HG03108 (cell line): ENCODE measurements around the gene FAM131A.

Experiments
- ATAC-seq: cut with Tn5 transposase; IDR thresholded peaks from one replicate; pipeline ENCODE4 v1.9.1; 2021; ENCODE audit warnings: moderate library complexity; ENCODE audit not compliant: unreplicated experiment

FAM131A gene

DNA sequence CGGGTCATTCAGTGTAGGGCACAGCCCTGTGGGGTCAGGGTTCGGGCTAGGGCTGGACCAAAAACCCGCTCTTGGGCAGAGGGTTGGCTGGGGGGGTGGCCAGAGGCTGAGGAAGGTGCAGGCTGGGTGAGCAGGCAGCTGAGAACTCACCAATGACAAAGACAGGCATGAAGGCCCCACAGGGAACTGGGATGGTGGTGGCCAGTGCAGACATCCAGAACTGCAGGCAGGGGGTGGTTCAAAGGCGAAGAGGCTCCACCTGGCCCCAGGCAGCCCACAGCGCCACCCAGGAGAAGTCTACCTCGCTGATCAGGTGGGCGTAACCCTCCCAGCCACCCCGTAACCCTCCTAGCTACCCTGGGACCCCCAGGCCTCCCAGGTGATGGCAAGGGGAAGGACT lies 17.4 kb downstream of the FAM131A start:
- no peak for ATAC-seq

DNA sequence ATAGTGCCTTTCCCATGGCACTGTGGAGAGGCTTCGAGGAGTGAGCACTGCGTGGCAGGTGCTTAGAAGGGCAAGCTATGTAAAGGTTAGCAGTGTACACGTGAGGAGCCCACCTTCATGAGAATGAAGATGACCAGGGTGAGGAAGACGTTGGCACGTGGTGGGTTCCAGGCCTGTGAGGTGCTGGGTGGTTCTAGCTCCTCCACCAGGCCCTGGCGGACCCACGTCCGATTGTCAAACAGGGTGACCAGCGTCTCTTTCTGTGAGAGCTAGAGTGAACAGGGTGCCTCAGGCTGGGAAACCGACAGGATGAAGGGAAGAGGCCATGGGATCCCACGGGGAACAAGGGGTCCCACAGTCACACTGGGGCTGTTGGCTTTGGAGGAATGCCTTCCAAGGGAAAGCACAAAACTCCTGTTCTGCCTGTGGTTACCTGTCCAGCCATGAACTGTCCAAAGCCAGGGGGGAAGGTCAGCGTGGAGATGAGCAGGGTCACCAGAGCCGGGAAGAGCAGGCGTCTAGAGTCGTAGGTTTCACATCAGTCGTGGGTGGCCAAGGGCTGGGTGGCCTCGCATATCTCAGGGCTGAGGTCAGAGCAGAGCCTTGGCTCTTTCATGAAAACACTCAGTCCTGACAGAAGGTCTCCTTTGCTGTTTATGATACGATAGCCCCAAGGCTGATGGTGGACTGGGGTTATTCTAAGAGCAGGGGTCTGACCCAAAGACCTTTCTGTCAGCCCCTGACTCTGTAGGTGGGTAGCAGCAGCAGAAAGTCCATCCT lies 18.1 kb downstream of the FAM131A start:
- no peak for ATAC-seq

DNA sequence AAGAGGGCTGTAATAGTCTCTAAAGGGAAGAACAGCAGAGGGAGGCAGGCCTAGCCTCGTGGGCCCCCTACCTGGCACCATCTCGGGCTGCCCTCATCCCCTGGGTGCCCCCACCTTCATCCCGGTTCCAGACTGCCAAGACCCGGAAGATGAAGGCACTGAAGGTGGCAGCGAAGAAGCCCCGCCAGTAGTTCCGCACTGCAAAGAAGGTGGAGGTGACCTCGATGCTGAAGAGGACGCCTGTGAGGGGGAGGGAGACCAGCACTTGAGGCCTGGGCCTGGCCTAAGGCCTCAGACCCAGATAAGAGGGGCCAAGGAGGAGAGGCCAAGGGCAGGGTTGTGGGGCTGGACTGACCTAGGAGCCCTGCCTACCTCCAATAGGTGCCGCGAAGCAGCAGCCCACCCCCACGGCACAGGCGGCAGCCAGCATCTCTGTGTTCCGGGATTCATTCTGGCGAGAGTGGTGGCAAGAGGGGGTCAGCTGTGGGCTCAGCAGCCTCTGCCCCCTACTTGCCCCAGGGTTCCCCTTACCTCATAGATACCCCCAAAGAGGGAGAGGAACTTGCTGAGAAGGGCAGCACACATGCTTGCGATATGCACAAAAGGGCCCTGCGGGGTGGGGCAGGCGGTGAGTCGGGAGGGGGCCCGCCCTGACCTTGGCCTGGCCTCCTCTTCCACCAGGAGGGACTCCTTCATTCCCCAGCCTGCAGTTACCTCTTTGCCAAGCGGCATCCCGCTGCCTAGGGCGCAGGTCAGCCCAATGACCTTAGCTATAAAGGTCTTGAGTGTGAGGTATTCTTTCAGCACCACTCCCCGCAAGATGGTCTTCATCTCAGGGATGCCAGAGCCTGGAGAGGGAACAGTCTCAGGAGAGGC lies 20.1 kb downstream of the FAM131A start:
- no peak for ATAC-seq

DNA sequence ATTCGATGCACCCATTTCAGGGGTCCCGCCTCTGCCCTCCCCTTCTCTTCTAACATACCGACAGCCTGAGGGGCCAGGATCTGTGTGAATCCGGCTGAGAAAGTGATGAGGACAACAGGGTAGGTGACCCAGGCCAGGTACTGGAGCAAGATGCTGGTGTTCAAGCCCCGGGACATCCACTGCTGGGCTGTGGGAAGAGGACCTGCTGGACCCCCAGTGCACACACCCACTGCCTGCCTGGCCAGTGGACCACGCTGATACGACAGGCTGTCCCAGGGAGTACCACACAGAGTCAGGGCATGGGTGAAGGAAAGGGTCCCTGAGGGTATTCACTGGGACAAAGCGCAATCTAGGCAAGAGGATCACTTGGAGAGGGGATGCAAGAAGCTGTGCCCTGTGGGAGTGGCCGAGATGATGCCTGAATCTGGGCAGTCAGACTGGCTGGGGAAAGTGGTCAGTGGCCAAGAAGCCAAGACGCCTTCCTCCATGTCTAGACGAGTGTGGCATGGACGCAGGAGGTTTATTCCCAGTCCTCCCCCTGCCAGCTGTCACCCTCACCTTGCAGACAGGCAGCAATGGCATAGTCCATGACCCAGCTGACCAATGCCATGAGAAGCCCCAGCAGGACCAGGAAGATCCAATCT lies 20.8 kb downstream of the FAM131A start:
- ATAC-seq = no peak

DNA sequence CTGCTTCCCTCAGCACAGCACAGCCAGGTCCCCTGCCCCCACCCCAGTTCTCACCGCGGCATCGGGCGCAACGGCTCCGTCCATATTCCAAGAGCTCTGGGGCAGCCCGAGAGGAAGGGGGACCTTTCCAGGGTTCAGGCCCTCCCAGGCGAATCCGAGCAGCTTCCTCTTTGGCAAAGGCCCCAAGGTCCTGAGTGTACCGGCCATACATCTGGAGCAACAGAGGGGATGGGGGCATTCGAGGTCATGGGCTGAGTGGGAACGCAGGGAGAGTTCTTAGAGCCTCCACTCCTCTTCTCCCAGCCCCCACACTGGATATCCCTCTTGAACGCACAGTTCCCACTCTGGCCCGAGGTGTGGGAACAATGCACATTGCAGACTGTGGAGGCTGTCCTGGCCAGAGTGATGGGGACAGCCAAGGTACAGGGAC lies 21.5 kb downstream of the FAM131A start:
- no peak for ATAC-seq

DNA sequence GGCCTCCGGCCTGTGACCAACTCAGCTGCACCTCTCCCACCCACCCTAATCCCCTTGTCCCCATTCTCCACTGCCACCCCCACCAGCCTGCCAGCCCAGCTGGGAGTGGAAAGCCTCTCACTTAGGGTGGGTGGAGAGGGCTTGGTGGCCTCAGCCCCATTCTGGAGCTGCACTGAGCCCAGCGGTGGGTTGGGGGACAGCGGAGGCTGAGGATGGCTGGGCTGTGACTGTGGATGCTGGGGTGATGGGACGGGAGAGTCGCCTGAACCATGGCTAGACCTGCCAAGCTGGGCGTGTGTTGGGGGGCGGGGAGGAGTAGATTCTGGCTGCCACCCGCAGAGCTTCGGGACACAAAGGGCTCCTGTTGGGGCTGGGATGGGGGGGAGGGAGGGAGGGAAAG lies 22.2 kb downstream of the FAM131A start:
- ATAC-seq = no peak

GRCh38 chr3:184360070-184360928 lies 22.9 kb downstream of the FAM131A start:
- no peak for ATAC-seq

GRCh38 chr3:184360929-184361531 lies 23.6 kb downstream of the FAM131A start:
- no peak for ATAC-seq

DNA sequence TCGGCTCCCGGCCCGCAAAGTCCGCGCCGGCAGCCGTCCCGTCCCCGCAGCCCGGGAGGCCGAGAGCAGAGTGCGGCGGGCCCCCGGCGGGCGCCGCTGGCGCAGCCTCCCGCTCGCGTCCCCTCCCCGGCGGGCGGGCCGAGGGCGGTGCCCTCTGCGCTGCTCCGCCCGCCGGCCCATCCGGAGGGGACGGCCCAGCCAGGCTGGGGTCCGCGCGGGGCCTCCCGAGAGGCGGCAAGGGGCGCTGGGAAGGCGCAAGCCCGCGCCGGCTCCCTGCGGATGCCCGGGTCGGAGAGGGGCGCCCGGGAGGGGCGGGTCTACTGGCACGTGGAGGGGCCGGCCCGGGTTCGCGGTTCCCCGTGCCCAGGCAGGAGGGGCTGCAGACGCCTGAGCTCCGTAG lies 24.1 kb downstream of the FAM131A start, which contains the start of the genes CLCN2 and POLR2H:
CLCN2 (minus strand) TSS at position 74 of the 400 bp plus-strand sequence. CDS start 126 bp downstream, outside the sequence.
POLR2H (plus strand) TSS at position 179 of the 400 bp plus-strand sequence. CDS start 1,783 bp downstream, outside the sequence.
- peak; percentile 43 for ATAC-seq

DNA sequence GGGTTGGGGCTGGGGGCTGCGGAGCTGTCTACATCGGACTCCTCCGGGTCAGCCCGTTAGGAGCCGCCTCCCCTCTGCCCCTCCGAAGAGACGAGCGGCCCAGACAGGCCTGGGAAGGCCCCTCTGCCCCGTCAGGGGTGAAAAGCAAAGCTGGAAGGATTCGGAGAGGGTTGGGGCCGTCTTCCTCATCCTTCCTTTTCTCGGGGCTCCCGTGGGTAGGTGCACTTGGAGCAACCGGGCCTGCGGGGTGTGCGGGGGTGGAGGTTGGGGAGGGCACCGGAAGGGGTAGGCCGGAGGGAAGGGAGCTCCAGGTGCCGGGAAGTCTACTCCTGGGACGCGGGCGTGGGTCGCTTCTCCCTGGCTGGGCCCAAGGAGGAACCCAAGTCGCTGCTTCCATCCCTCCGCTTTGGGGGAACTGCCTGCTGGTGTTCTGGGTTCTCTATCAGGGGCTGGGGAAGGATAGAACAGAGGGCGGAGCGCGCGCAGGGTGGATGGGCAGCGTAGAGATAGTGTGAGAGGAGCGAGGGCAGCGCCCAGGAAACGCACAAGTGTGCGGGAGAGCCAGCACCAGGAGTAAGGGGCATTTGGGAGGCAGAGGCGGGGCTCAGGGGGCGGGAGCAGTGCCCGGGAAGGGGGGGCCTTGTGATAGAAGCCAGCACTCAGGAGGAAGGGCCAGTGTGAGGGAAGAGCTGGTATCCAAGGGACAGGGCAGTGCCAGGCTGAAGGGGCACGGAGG lies 24.7 kb downstream of the FAM131A start:
- ATAC-seq = no peak

GRCh38 chr3:184362668-184363546 lies 25.5 kb downstream of the FAM131A start:
- peak; percentile 88 for ATAC-seq

DNA sequence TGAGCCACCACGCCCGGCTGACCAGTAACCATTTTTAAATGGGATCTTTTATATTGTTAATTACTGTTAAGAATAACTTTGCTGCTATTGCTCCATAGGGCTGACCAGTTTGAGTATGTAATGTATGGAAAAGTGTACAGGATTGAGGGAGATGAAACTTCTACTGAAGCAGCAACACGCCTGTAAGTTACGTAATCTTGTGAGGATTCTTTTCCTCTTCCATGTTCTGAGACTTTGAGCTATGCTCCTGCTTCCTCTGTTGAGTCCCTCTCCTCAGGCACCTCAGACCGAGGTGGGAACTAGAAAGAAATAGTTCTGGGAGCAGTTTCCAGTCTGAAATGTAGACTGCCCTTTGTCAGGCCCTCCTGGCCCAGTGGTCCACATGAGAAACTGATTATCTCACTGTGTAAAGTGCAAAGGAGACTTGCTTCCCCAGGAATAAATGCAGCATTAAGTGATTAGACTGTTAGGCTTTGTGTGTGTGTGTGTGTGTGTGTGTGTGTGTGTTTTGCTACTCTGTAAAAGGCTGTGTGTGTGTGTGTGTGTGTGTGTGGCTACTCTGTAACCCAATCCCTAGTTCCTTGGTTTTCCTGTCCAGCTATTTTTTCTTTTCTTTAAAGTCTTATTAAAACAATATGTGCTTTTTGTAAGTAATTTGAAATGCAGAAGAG lies 29.4 kb downstream of the FAM131A start:
- no peak for ATAC-seq

DNA sequence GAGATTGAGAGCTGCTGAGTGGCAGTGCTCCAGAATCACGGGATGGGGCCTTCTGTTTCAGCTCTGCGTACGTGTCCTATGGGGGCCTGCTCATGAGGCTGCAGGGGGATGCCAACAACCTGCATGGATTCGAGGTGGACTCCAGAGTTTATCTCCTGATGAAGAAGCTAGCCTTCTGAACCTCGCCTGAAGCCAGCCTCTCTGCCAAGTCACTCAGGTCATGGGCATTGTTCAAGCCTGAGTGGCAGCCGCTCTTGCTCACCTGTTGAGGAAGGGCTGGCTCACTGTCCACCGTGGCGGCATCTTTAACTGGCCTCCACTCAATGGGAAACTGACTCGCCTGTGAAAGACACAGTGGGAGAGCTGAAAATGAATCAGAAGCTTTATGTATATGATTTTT lies 30.7 kb downstream of the FAM131A start:
- no peak for ATAC-seq

DNA sequence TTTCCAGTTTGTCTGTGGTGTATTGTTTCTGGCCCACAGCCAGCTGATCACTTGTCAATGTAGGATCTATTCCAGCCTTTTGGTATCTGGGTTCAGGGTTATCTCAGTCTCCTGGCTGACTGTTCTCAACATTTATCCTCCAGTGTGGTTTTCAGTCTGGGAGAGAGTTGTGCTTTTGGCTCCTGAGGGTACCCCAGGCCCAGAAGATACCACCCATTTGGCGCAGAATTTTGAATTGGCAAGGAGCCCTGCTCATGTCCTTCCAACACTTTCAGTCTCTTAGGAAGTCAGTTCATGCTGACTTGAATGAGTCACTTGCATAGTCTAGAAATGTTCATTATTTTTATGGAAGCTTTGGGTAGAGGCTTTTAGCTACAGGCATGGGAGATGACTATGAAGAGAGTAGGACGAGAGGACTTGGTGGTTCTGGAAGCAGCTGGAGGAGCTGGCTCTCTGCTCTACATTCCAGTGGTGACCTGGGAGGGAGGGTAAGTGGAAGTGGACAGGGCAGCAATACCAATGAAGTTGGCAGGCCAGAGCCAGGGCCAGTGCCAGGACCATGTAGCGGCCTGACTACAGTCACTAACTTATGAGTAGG lies 31.3 kb downstream of the FAM131A start:
- no peak for ATAC-seq

DNA sequence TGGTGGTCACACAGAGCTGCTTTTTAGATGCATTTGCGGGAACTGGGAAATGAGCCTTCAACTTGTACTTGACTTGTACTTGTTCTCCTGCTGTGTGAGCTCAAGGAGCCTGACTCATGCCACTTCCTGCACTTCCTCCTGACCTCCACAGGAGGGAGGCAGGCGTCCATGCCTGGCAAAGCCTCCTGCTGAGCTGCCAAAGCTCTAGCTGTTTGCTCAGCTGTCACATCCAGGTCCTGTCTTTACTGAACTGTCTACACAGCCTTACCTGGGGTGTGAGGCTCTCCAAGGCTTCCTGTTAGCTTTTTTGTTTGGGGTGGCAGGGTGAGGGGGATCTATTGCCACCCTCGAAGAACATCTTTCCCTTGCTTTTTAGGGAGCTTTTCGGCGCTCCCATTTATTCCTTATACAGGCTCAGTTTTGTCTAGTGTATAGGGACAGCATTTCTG lies 34.2 kb downstream of the FAM131A start:
- ATAC-seq = peak; percentile 72

DNA sequence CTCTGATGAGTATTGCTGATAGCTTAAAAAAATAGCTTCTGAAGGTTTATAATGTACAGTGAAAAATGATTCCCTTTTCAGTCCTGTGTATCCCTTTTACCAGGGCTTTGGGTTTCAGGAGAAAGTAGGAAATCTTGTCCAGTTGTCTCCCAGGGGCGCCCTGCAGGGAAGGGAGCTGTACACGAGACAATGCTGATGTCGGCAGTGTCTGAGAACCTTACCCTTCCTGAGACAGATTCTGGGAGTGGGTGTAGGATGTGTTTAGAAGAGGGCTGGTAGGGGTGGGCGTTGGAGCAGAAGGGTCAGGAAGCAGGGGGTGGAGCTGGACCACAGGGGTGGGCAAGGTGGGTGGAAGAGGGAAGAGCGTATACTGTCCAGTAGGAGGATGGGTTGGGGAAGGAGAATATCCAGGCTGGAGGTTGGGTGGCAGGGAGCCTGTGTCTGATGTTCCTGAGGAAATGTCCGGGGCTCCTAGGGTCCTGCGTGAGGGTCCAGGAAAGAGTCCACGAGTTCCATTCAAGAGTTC lies 35.0 kb downstream of the FAM131A start:
- no peak for ATAC-seq

- ATAC-seq = no peak
Observed at GRCh38 chr3:184372911-184373310, 35.5 kb downstream of the FAM131A start.
